ENCODE results near the gene ABCB6.

DNA sequence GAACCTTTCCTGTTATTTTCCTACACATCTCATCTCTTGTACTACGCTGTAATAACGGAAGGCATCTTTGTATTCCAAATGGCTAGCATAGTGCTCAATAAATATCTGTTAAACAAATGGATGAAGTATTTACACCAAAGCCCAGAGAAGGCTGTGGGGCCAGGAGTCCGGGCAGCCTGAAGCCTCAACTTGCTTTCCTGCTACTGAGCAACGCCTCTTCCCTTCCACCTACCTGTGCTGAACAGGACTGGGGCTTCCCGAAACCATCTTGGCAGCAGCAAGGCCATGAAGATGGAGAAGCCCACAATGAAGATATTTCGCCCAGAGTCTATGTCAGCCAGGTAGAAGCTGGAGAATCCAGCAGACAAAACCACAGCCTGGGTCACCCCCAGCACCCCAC is 55.6 kb downstream of the ABCB6 start:
- TF ChIP-seq, protein P1, sequence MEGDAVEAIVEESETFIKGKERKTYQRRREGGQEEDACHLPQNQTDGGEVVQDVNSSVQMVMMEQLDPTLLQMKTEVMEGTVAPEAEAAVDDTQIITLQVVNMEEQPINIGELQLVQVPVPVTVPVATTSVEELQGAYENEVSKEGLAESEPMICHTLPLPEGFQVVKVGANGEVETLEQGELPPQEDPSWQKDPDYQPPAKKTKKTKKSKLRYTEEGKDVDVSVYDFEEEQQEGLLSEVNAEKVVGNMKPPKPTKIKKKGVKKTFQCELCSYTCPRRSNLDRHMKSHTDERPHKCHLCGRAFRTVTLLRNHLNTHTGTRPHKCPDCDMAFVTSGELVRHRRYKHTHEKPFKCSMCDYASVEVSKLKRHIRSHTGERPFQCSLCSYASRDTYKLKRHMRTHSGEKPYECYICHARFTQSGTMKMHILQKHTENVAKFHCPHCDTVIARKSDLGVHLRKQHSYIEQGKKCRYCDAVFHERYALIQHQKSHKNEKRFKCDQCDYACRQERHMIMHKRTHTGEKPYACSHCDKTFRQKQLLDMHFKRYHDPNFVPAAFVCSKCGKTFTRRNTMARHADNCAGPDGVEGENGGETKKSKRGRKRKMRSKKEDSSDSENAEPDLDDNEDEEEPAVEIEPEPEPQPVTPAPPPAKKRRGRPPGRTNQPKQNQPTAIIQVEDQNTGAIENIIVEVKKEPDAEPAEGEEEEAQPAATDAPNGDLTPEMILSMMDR (IDR thresholded peaks at IDR 0.05; ENCODE audit: borderline replicate concordance, extremely low read depth, low read length, poor library complexity, severe bottlenecking), result no peak
- TF ChIP-seq EZH2 (IDR thresholded peaks at IDR 0.05; ENCODE audit: borderline replicate concordance, low read depth, low read length, severe bottlenecking), result no peak

Data from DND-41 (cell line).